H9 (cell line): ENCODE results near the gene APOA1. TPM values are rescaled to one million over a fixed set of nuclear protein-coding genes. Genes with fewer than 3 reads are reported as not detected.

Experiments
- DNase-seq: peaks from one replicate; pipeline ENCODE4 v3.0.0-alpha.2; 2017
- H2AFZ ChIP-seq: one replicate; pipeline ENCODE4 v1.6.1; 2013; ENCODE audit warnings: mild to moderate bottlenecking, low read length, control low read depth, moderate library complexity
- H2AK5ac ChIP-seq: 2 replicates; pipeline ENCODE4 v1.6.1; 2013; ENCODE audit warnings: low read length, control low read depth, mixed read lengths; ENCODE audit not compliant: insufficient read length
- H2BK120ac ChIP-seq: one replicate; pipeline ENCODE4 v1.6.1; 2013; ENCODE audit warnings: low read depth, mild to moderate bottlenecking, low read length, control low read depth, inconsistent platforms; ENCODE audit not compliant: poor library complexity, severe bottlenecking
- H2BK12ac ChIP-seq: 2 replicates; pipeline ENCODE4 v1.6.1; 2013; ENCODE audit warnings: low read length, control low read depth, mixed read lengths, low read depth; ENCODE audit not compliant: insufficient read length
- H2BK15ac ChIP-seq: 2 replicates; pipeline ENCODE4 v1.6.1; 2013; ENCODE audit warnings: low read depth, low read length, control low read depth
- H2BK20ac ChIP-seq: one replicate; pipeline ENCODE4 v1.6.1; 2013; ENCODE audit warnings: low read depth, mild to moderate bottlenecking, low read length, control low read depth, inconsistent platforms; ENCODE audit not compliant: poor library complexity, severe bottlenecking
- H2BK5ac ChIP-seq: 2 replicates; pipeline ENCODE4 v1.6.1; 2013; ENCODE audit warnings: low read length, control low read depth, mixed read lengths; ENCODE audit not compliant: insufficient read length
- H3K14ac ChIP-seq: 2 replicates; pipeline ENCODE4 v1.6.1; 2013; ENCODE audit warnings: low read length, control low read depth; ENCODE audit not compliant: insufficient read depth
- H3K18ac ChIP-seq: 2 replicates; pipeline ENCODE4 v1.6.1; 2013; ENCODE audit warnings: low read depth, mild to moderate bottlenecking, mixed read lengths, low read length, control low read depth; ENCODE audit not compliant: insufficient read length
- H3K23ac ChIP-seq: 2 replicates; pipeline ENCODE4 v1.6.1; 2013; ENCODE audit warnings: low read length, control low read depth, mixed read lengths, low read depth; ENCODE audit not compliant: insufficient read length
- H3K23me2 ChIP-seq: 2 replicates; pipeline ENCODE4 v1.6.1; 2013; ENCODE audit warnings: low read depth, mild to moderate bottlenecking, mixed read lengths, low read length, control low read depth; ENCODE audit not compliant: insufficient read length, poor library complexity, severe bottlenecking
- H3K27ac ChIP-seq: 2 replicates; pipeline ENCODE4 v1.5.1; 2013; ENCODE audit warnings: low read length, control low read depth, mixed read lengths, low read depth; ENCODE audit not compliant: insufficient read length
- H3K27me3 ChIP-seq: 2 replicates; pipeline ENCODE4 v1.6.1; 2013; ENCODE audit warnings: low read length, control low read depth, inconsistent platforms; ENCODE audit not compliant: insufficient read depth
- H3K4ac ChIP-seq: 2 replicates; pipeline ENCODE4 v1.6.1; 2013; ENCODE audit warnings: low read depth, mild to moderate bottlenecking, control low read depth, inconsistent platforms, low read length, moderate library complexity
- H3K4me1 ChIP-seq: 2 replicates; pipeline ENCODE4 v1.6.1; 2013; ENCODE audit warnings: low read length, control low read depth, inconsistent platforms; ENCODE audit not compliant: insufficient read depth
- H3K4me2 ChIP-seq: 2 replicates; pipeline ENCODE4 v1.6.1; 2013; ENCODE audit warnings: low read length, control low read depth, mixed read lengths; ENCODE audit not compliant: insufficient read length, insufficient read depth
- H3K56ac ChIP-seq: 2 replicates; pipeline ENCODE4 v1.6.1; 2013; ENCODE audit warnings: low read depth, mild to moderate bottlenecking, mixed read lengths, low read length, control low read depth; ENCODE audit not compliant: insufficient read length
- H3K79me1 ChIP-seq: 2 replicates; pipeline ENCODE4 v1.6.1; 2013; ENCODE audit warnings: low read depth, mild to moderate bottlenecking, moderate library complexity, low read length, control low read depth, inconsistent platforms; ENCODE audit not compliant: insufficient read depth, poor library complexity, severe bottlenecking
- H3K79me2 ChIP-seq: 2 replicates; pipeline ENCODE4 v1.6.1; 2013; ENCODE audit warnings: low read length, control low read depth, inconsistent platforms; ENCODE audit not compliant: insufficient read depth
- H3K9ac ChIP-seq: 2 replicates; pipeline ENCODE4 v1.6.1; 2013; ENCODE audit warnings: low read length, control low read depth, mixed read lengths; ENCODE audit not compliant: insufficient read length; ENCODE audit errors: extremely low read depth
- H3K9me3 ChIP-seq: one replicate; pipeline ENCODE4 v1.6.1; 2013; ENCODE audit warnings: low read depth, low read length, inconsistent platforms; ENCODE audit not compliant: control insufficient read depth
- H3T11ph ChIP-seq: one replicate; pipeline ENCODE4 v1.6.1; 2013; ENCODE audit warnings: mild to moderate bottlenecking, low read length, control low read depth, inconsistent platforms
- H4K20me1 ChIP-seq: one replicate; pipeline ENCODE4 v1.6.1; 2013; ENCODE audit not compliant: control insufficient read depth, insufficient read length, insufficient read depth
- H4K5ac ChIP-seq: 2 replicates; pipeline ENCODE4 v1.6.1; 2013; ENCODE audit warnings: low read depth, mild to moderate bottlenecking, mixed read lengths, low read length, control low read depth; ENCODE audit not compliant: insufficient read length
- H4K8ac ChIP-seq: replicated peaks from 2 replicates; pipeline ENCODE4 v1.6.1; 2013; ENCODE audit warnings: low read length, control low read depth, mixed read lengths, low read depth; ENCODE audit not compliant: insufficient read length
- H4K91ac ChIP-seq: 2 replicates; pipeline ENCODE4 v1.6.1; 2013; ENCODE audit warnings: low read depth, mild to moderate bottlenecking, moderate library complexity, mixed read lengths, low read length, control low read depth; ENCODE audit not compliant: insufficient read length
- H3K27ac Mint-ChIP-seq, 3 experiments: 2 replicates in 2 of 3; 3 replicates in 1 of 3; pipeline ENCODE4 v1.8.0; 2020 to 2021; ENCODE audit warnings: mixed read lengths in 3 of 3, mild to moderate bottlenecking in 1 of 3, moderate library complexity in 1 of 3
- H3K27me3 Mint-ChIP-seq: 2 replicates; pipeline ENCODE4 v1.8.0; 2021; ENCODE audit warnings: low read depth, mild to moderate bottlenecking, moderate library complexity, mixed read lengths
- H3K36me3 Mint-ChIP-seq, 3 experiments: 2 replicates in 2 of 3; 3 replicates in 1 of 3; pipeline ENCODE4 v1.8.0; 2020 to 2021; ENCODE audit warnings: low read depth in 3 of 3, mixed read lengths in 3 of 3; ENCODE audit not compliant: insufficient read depth in 1 of 3
- H3K4me1 Mint-ChIP-seq, 2 experiments: 2 replicates each; pipeline ENCODE4 v1.8.0; 2020; ENCODE audit warnings: mixed read lengths in 2 of 2
- H3K4me3 Mint-ChIP-seq, 2 experiments: 2 replicates in 1 of 2; 3 replicates in 1 of 2; pipeline ENCODE4 v1.8.0; 2020 to 2021; ENCODE audit warnings: mild to moderate bottlenecking in 2 of 2, mixed read lengths in 2 of 2, moderate library complexity in 1 of 2
- H3K9me3 Mint-ChIP-seq, 2 experiments: 2 replicates in 1 of 2; 3 replicates in 1 of 2; pipeline ENCODE4 v1.8.0; 2020; ENCODE audit warnings: mild to moderate bottlenecking in 2 of 2, mixed read lengths in 2 of 2, moderate library complexity in 1 of 2
- CTCF ChIP-seq: fragments of 200-600 bp; sonication (generic); conservative IDR thresholded peaks from 3 replicates; pipeline ENCODE4 v1.8.0; 2021; ENCODE audit warnings: antibody characterized with exemption, mild to moderate bottlenecking
- WGBS: extraction: QIAGEN DNeasy Blood & Tissue Kit; methylation state at CpG from one replicate; pipeline ENCODE4 v1.1.7; 2013; ENCODE audit warnings: missing lambda C conversion rate, low lambda C conversion rate, mixed read lengths; ENCODE audit not compliant: insufficient read length; ENCODE audit errors: extremely low coverage; 5-methylcytosine and 5-hydroxymethylcytosine counted together
- total RNA-seq: library from RNA; stranded (reverse); gene quantifications from 2 replicates; pipeline ENCODE4 v1.2.1, GENCODE V29; 2021

APOA1 gene
- total RNA-seq, 1 experiment from 2014 or later = 0.68 TPM

GRCh38 chr11:116844722-116845121 is 7.3 kb upstream of the APOA1 start:
- Histone ChIP-seq H3K27me3 (no peaks in the 10 kb centered on the region), H3K79me1 (no peaks in the 10 kb centered on the region), H4K91ac (no peak overlapping the region), H2BK12ac (no peak overlapping the region), H2BK120ac (no peak overlapping the region), H3K9ac (no peak overlapping the region), H2BK20ac (no peak overlapping the region), H3K79me2 (no peaks in the 10 kb centered on the region), H2BK15ac (no peak overlapping the region), H3K18ac (no peak overlapping the region), H2BK5ac (no peak overlapping the region), H3K56ac (no peak overlapping the region), H3K4me2 (no peak overlapping the region), H2AFZ (no peak overlapping the region), H3K9me3 (no peaks in the 10 kb centered on the region), H3K27ac (no peak overlapping the region), H4K20me1 (no peaks in the 10 kb centered on the region), H3K23ac (no peak overlapping the region), H3K4ac (no peak overlapping the region), H2AK5ac (no peak overlapping the region), H3T11ph (no peak overlapping the region), H3K14ac (no peak overlapping the region), H4K5ac (no peak overlapping the region), H3K4me1 (no peaks in the 10 kb centered on the region), H3K23me2 (no peaks in the 10 kb centered on the region), H4K8ac (no peak overlapping the region)
- Mint-ChIP-seq H3K4me3 (no peak overlapping the region), H3K27me3 (no peaks in the 10 kb centered on the region), H3K4me1 (peaks cover 12% of the 10 kb centered on the region in 2 experiments), H3K9me3 (no peaks in the 10 kb centered on the region), H3K27ac (no peak overlapping the region), H3K36me3 (peaks cover 9 to 51% (median 48%) of the 10 kb centered on the region in 3 experiments; a peak in 6 of 7 replicates)
- TF ChIP-seq CTCF = no peak
- WGBS = no CpG with 5 or more reads among the region's 4 CpGs
- no peak for DNase-seq
